Mesenchymal stem cell (in vitro differentiated cells and primary cell): Measurements from ENCODE around the gene IL10. TPM values are rescaled to one million over a fixed set of nuclear protein-coding genes. Genes with fewer than 3 reads are reported as not detected.

Source experiments
- DNase-seq: peaks from one replicate; pipeline ENCODE4 v3.0.0-alpha.2; 2013
- H2AFZ ChIP-seq: one replicate; pipeline ENCODE4 v1.6.1; 2013; ENCODE audit warnings: low read depth, mild to moderate bottlenecking, control low read depth, inconsistent platforms, low read length, moderate library complexity
- H2AK5ac ChIP-seq: 2 replicates; pipeline ENCODE4 v1.6.1; 2013; ENCODE audit warnings: low read length, moderate library complexity, mild to moderate bottlenecking, inconsistent platforms; ENCODE audit not compliant: severe bottlenecking
- H2BK120ac ChIP-seq: one replicate; pipeline ENCODE4 v1.6.1; 2013; ENCODE audit warnings: low read depth, mild to moderate bottlenecking, inconsistent platforms, low read length, moderate library complexity
- H2BK12ac ChIP-seq, 2 experiments: one replicate each; pipeline ENCODE4 v1.6.1; 2013; ENCODE audit warnings: inconsistent platforms in 2 of 2, low read length in 2 of 2, mild to moderate bottlenecking in 2 of 2, moderate library complexity in 2 of 2, control low read depth in 1 of 2
- H2BK15ac ChIP-seq: one replicate; pipeline ENCODE4 v1.6.1; 2013; ENCODE audit warnings: mild to moderate bottlenecking, low read depth, inconsistent platforms; ENCODE audit not compliant: poor library complexity, severe bottlenecking
- H2BK5ac ChIP-seq: 2 replicates; pipeline ENCODE4 v1.6.1; 2013; ENCODE audit warnings: low read depth, mild to moderate bottlenecking, low read length, control low read depth, inconsistent platforms; ENCODE audit not compliant: poor library complexity, severe bottlenecking
- H3K14ac ChIP-seq, 2 experiments: one replicate each; pipeline ENCODE4 v1.6.1; 2013; ENCODE audit warnings: inconsistent platforms in 2 of 2, low read length in 2 of 2, control low read depth in 1 of 2, mild to moderate bottlenecking in 1 of 2, moderate library complexity in 1 of 2
- H3K18ac ChIP-seq, 2 experiments: one replicate each; pipeline ENCODE4 v1.6.1; 2013; ENCODE audit warnings: inconsistent platforms in 2 of 2, low read length in 2 of 2, control low read depth in 1 of 2, low read depth in 1 of 2, mild to moderate bottlenecking in 1 of 2
- H3K23ac ChIP-seq, 2 experiments: one replicate each; pipeline ENCODE4 v1.6.1; 2013; ENCODE audit warnings: inconsistent platforms in 2 of 2, low read length in 2 of 2, mild to moderate bottlenecking in 2 of 2, moderate library complexity in 2 of 2, control low read depth in 1 of 2
- H3K27ac ChIP-seq: 2 replicates; pipeline ENCODE4 v1.5.1; 2013; ENCODE audit warnings: mild to moderate bottlenecking, moderate library complexity, low read length, control low read depth, inconsistent platforms; ENCODE audit not compliant: poor library complexity, severe bottlenecking
- H3K27me3 ChIP-seq, 2 experiments: 2 replicates each; pipeline versions ENCODE4 v1.6.1 to v1.7.0; 2013; ENCODE audit warnings: low read length in 2 of 2, mild to moderate bottlenecking in 2 of 2, moderate library complexity in 2 of 2, control low read depth in 1 of 2, inconsistent platforms in 1 of 2; ENCODE audit not compliant: control insufficient read depth in 1 of 2, insufficient read depth in 1 of 2
- H3K36me3 ChIP-seq, 2 experiments: 2 replicates each; pipeline versions ENCODE4 v1.6.1 to v1.7.0; 2013; ENCODE audit warnings: low read length in 2 of 2, control low read depth in 1 of 2, inconsistent platforms in 1 of 2, low read depth in 1 of 2, mild to moderate bottlenecking in 1 of 2; ENCODE audit not compliant: insufficient read depth in 2 of 2, control insufficient read depth in 1 of 2
- H3K4ac ChIP-seq, 2 experiments: one replicate each; pipeline ENCODE4 v1.6.1; 2013; ENCODE audit warnings: inconsistent platforms in 2 of 2, low read length in 2 of 2, mild to moderate bottlenecking in 2 of 2, moderate library complexity in 2 of 2, control low read depth in 1 of 2, low read depth in 1 of 2
- H3K4me1 ChIP-seq: 2 replicates; pipeline ENCODE4 v1.6.1; 2013; ENCODE audit warnings: low read depth, low read length, control low read depth; ENCODE audit not compliant: control insufficient read depth, insufficient read depth
- H3K4me2 ChIP-seq: 2 replicates; pipeline ENCODE4 v1.6.1; 2013; ENCODE audit warnings: low read length, mild to moderate bottlenecking, inconsistent platforms; ENCODE audit not compliant: poor library complexity, severe bottlenecking
- H3K4me3 ChIP-seq, 2 experiments: 2 replicates each; pipeline versions ENCODE4 v1.5.1 to v1.7.0; 2013; ENCODE audit warnings: low read length in 2 of 2, mild to moderate bottlenecking in 2 of 2, control low read depth in 1 of 2, low read depth in 1 of 2; ENCODE audit not compliant: insufficient read depth in 1 of 2
- H3K79me1 ChIP-seq: replicated peaks from 2 replicates; pipeline ENCODE4 v1.6.1; 2013; ENCODE audit warnings: mild to moderate bottlenecking, control low read depth, low read length, inconsistent platforms; ENCODE audit not compliant: poor library complexity, severe bottlenecking
- H3K9ac ChIP-seq: 2 replicates; pipeline ENCODE4 v1.7.0; 2013; ENCODE audit warnings: mild to moderate bottlenecking, low read length, moderate library complexity
- H3K9me3 ChIP-seq: 2 replicates; pipeline ENCODE4 v1.7.0; 2013; ENCODE audit warnings: mild to moderate bottlenecking, low read length; ENCODE audit not compliant: control insufficient read depth
- H4K8ac ChIP-seq: one replicate; pipeline ENCODE4 v1.6.1; 2013; ENCODE audit warnings: inconsistent platforms, mild to moderate bottlenecking, low read length, moderate library complexity
- H4K91ac ChIP-seq: one replicate; pipeline ENCODE4 v1.6.1; 2013; ENCODE audit warnings: mild to moderate bottlenecking, low read length, inconsistent platforms
- WGBS: methylation state at CpG from one replicate; pipeline ENCODE4 v1.1.7; 2013; ENCODE audit warnings: mixed read lengths; 5-methylcytosine and 5-hydroxymethylcytosine counted together
- polyA plus RNA-seq, 2 experiments: library from polyadenylated mRNA; stranded (reverse); fragments of 200-250 nt; gene quantifications; one replicate each; pipeline ENCODE4 v1.2.3, GENCODE V29; 2013

IL10 gene
- polyA plus RNA-seq (2013, experiment 1 of 2) = 0.11 TPM
- polyA plus RNA-seq (2013, experiment 2 of 2) = not detected

DNA sequence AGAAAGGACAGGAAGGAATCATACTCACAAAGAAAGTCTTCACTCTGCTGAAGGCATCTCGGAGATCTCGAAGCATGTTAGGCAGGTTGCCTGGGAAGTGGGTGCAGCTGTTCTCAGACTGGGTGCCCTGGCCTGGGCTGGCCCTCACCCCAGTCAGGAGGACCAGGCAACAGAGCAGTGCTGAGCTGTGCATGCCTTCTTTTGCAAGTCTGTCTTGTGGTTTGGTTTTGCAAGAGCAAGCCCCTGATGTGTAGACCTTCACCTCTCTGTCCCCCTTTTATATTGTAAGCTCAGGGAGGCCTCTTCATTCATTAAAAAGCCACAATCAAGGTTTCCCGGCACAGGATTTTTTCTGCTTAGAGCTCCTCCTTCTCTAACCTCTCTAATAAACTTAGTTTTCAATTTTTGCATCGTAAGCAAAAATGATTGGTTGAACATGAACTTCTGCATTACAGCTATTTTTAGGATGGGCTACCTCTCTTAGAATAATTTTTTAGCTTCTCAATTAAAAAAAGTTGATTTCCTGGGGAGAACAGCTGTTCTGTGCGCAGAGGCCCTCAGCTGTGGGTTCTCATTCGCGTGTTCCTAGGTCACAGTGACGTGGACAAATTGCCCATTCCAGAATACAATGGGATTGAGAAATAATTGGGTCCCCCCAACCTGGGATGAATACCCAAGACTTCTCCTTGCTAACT, at the start of gene IL10:
IL10 (minus strand) TSS at position 252 of the 695 bp plus-strand sequence; CDS start at position 193, 59 bp downstream.
- DNase-seq = no peak
- Histone ChIP-seq H3K4ac (no peak within 1 kb of the TSS), H3K4me2 (no peak within 1 kb of the TSS), H2BK5ac (no peak within 1 kb of the TSS), H3K9me3 (no peaks in the 10 kb centered on the region), H4K91ac (peak within 1 kb of the TSS; percentile 18), H3K4me1 (peaks cover 8% of the 10 kb centered on the region), H2BK12ac (no peak within 1 kb of the TSS), H3K14ac (no peak within 1 kb of the TSS), H3K79me1 (no peaks in the 10 kb centered on the region), H4K8ac (no peak within 1 kb of the TSS), H2BK120ac (no peak within 1 kb of the TSS), H3K18ac (no peak within 1 kb of the TSS), H3K36me3 (no peaks in the 10 kb centered on the region), H2AK5ac (no peak within 1 kb of the TSS), H3K9ac (no peak within 1 kb of the TSS), H2BK15ac (no peak within 1 kb of the TSS), H3K27ac (no peak within 1 kb of the TSS), H3K4me3 (no peak within 1 kb of the TSS), H3K27me3 (peaks cover 27 to 42% of the 10 kb centered on the region in 2 experiments), H2AFZ (no peak within 1 kb of the TSS), H3K23ac (no peak within 1 kb of the TSS)
- WGBS = 97% methylated on average over 7 of the region's 8 CpGs

DNA sequence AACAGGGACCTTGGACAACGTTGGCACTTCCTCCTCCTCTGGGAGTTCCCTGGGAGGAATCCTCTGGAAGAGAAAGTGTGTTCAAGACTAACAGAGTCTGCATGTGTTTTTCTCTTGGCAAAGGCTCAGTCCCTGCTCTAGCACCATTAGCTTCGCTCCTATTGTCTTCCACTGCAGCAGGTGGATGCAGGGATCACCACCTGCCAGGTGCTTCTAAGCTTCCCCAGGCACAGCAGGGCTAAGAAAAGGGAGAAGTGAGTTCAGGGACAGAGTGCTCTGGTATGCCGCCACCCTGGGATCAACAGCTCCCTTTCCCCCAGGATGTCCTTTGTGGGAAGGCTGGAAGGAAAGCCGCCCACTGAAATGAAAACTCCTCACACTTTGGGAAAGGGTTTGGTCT, 49.2 kb upstream of the IL10 start:
- Histone ChIP-seq H3K23ac (no peak overlapping the region), H2BK5ac (no peak overlapping the region), H3K4me1 (peaks cover 2% of the 10 kb centered on the region), H3K9me3 (no peaks in the 10 kb centered on the region), H4K8ac (peak overlapping the region; percentile 13), H2BK12ac (peak overlapping the region; percentile 67 to 90), H3K27ac (no peak overlapping the region), H3K18ac (peak overlapping the region in 1 of 2 experiments; percentile 63), H3K4me2 (no peak overlapping the region), H3K9ac (no peak overlapping the region), H3K79me1 (no peaks in the 10 kb centered on the region), H3K27me3 (peaks cover 0 to 8% of the 10 kb centered on the region in 2 experiments), H3K36me3 (no peaks in the 10 kb centered on the region), H2BK120ac (peak overlapping the region; percentile 43), H2BK15ac (peak overlapping the region; percentile 83), H2AK5ac (no peak overlapping the region), H3K4ac (no peak overlapping the region), H4K91ac (peak overlapping the region; percentile 66), H2AFZ (no peak overlapping the region), H3K4me3 (no peak overlapping the region), H3K14ac (no peak overlapping the region)
- 76% methylated on average over 4 of the region's 4 CpGs for WGBS
- no peak for DNase-seq

DNA sequence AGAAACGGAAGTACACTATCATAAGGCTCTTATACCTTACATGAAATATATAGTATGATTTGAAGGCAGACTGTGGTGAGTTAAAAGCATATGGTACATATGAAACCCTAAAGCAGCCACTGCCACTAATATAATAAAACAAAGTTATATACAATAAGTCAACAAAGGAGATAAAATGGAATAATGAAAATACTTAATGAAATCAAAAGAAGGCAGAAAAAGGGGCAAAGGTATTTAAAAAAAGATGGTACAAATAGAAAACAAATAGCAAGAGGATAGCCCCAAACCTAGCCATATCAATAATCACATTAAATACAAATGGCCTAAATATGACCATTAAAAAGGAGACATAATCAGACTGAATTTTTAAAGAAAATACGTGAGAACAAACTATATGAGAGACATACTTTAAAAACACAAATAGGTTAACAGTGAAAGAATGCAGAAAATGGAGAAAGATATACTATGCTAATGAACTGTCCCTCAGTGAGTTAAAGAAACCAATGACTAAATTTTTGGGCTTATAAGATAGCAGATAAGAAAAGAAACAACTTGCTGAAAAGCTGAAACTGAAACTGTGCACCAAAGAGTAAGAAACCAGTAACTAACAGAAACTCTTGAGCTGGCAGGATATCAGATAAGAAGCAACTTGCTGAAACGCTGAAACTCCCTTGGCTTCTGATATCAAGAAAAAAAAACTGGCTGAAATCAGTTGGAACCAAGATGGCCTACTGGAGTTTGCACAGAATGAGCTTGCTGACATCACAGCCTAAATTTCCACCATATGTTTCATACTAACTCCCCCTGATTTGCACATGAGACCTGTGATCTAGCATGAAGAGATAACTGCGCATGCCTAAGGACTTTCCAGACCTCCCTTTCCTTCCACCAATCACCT, 44.3 kb upstream of the IL10 start:
- peak overlapping the region in 1 of 2 experiments; percentile 70 for H3K18ac ChIP-seq
- no peak overlapping the region for H2AFZ ChIP-seq
- no peak overlapping the region for H2BK120ac ChIP-seq
- no peak overlapping the region for H2BK12ac ChIP-seq
- H3K4me1 ChIP-seq = no peaks in the 10 kb centered on the region
- DNase-seq = peak; percentile 50
- peak overlapping the region; percentile 9 for H3K9ac ChIP-seq
- no peaks in the 10 kb centered on the region for H3K79me1 ChIP-seq
- H3K23ac ChIP-seq = no peak overlapping the region
- H2BK5ac ChIP-seq = no peak overlapping the region
- H3K4ac ChIP-seq = peak overlapping the region in 1 of 2 experiments; percentile 40
- no peak overlapping the region for H3K14ac ChIP-seq
- H4K91ac ChIP-seq = no peak overlapping the region
- 79% methylated on average over 2 of the region's 4 CpGs for WGBS
- H3K27me3 ChIP-seq = peaks cover 0 to 12% of the 10 kb centered on the region in 2 experiments
- no peak overlapping the region for H3K27ac ChIP-seq
- H3K9me3 ChIP-seq = peaks cover 4% of the 10 kb centered on the region
- H2BK15ac ChIP-seq = no peak overlapping the region
- H4K8ac ChIP-seq = no peak overlapping the region
- no peak overlapping the region for H2AK5ac ChIP-seq
- H3K4me3 ChIP-seq = no peak overlapping the region
- no peaks in the 10 kb centered on the region for H3K36me3 ChIP-seq
- no peak overlapping the region for H3K4me2 ChIP-seq
